SK-N-MC (cell line): ENCODE data around the gene HPSE.
"Not testable (repeated sequence)": the region's sequence is repeated elsewhere in the genome, so short reads cannot be mapped to it uniquely, and the experiment has no call there.

ENCODE experiments used
- EZH2 ChIP-seq: fragments of 200-600 bp; sonication (generic); IDR thresholded peaks from one replicate; pipeline ENCODE4 v1.6.1; 2017; ENCODE audit warnings: antibody characterized with exemption
- FOXP2 ChIP-seq: optimal IDR thresholded peaks from 2 replicates; pipeline ENCODE3; 2011; ENCODE audit warnings: mild to moderate bottlenecking, moderate library complexity; ENCODE audit not compliant: insufficient read depth; ENCODE audit errors: extremely low read length, control extremely low read depth
- POLR2AphosphoS5 ChIP-seq: IDR thresholded peaks from 2 replicates; pipeline ENCODE4 v1.6.1; 2012; ENCODE audit warnings: mild to moderate bottlenecking, low read depth, low read length, borderline replicate concordance

- not testable (repeated sequence) for TF ChIP-seq POLR2AphosphoS5, EZH2, FOXP2
Measured at GRCh38 chr4:83290059-83290774, 44.4 kb downstream of the HPSE start.
